DMS153 (cell line): ENCODE measurements around the gene PSORS1C1.
"Not testable (repeated sequence)": the region's sequence is repeated elsewhere in the genome, so short reads cannot be mapped to it uniquely, and the experiment has no call there.

Source experiments
- DNase-seq: peaks from one replicate; lab custom pipeline; 2025; lab: John Stamatoyannopoulos, UW

PSORS1C1 gene

GRCh38 chr6:31178143-31179041 lies 63.8 kb downstream of the PSORS1C1 start:
- DNase-seq, result peak; percentile 49

GRCh38 chr6:31179042-31179386 lies 64.4 kb downstream of the PSORS1C1 start:
- DNase-seq, result no peak

GRCh38 chr6:31179896-31180295 lies 65.3 kb downstream of the PSORS1C1 start:
- no peak for DNase-seq

- no peak for DNase-seq
These were observed 65.9 kb downstream of the PSORS1C1 start for GRCh38 chr6:31180500-31180899.

GRCh38 chr6:31183287-31183686 lies 68.7 kb downstream of the PSORS1C1 start:
- not testable (repeated sequence) for DNase-seq

GRCh38 chr6:31183859-31184258 lies 69.3 kb downstream of the PSORS1C1 start:
- DNase-seq, result not testable (repeated sequence)

GRCh38 chr6:31185695-31186051 lies 71.1 kb downstream of the PSORS1C1 start:
- not testable (repeated sequence) for DNase-seq

- no peak for DNase-seq
These were observed 71.6 kb downstream of the PSORS1C1 start for GRCh38 chr6:31186052-31186734.

- no peak for DNase-seq
These were observed 73.2 kb downstream of the PSORS1C1 start for GRCh38 chr6:31187780-31188194.

GRCh38 chr6:31189223-31189622 lies 74.6 kb downstream of the PSORS1C1 start:
- not testable (repeated sequence) for DNase-seq
